ENCODE measurements around the gene RAB5IF. TPM values are rescaled to one million over a fixed set of nuclear protein-coding genes. Genes with fewer than 3 reads are reported as not detected.
"Not testable (repeated sequence)": the region's sequence is repeated elsewhere in the genome, so short reads cannot be mapped to it uniquely, and the experiment has no call there.

Gene RAB5IF
- total and polyA plus RNA-seq, 4 donors: 46.7 to 75.7 (median 69.1) TPM

DNA sequence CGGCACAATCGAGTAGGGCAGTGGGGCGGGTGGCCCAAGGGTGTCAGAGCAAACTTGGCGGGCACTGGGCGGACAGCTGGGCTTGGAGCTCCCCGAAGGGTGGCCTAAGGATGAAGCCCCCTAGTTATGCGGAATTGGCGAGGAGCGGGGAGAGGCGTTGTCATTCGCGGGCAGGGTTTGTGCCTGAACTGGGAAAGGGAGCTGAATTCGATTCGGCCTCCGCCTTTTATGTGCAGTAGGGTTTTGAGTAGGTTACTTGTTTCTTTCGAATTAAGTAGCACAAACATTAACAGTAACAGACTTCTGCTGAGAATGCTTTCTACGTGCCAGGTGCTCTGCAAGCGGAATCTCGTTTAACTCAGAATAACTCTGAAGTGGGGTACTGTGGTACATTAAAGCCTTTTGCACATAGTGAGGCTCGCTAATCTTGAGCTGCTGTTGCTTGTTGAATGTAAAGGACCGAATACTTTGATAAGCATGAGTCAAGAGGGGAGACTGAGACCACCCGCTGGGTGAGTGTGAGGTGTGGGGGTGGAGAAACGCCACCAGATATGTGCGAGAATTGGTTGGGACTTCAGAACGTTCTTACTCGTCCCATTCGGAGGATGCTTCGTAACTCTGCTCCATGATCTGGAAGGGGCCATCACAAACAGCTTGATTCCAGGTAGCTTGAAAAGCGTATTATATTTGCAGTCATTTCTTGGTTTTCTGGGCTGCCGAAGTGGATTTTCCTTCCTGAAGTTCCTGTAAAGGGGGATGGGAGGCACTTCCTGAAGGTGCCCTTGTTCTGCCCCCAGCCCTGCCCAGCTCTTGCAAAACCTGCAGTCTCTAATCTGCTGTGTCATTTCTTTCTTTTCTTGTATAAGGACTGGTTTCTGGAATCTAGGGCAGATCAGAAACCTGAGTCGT, 833 bp downstream of the RAB5IF start:
- Histone ChIP-seq H3K36me3 (ENCODE audit: control insufficient read depth, insufficient read depth, low read length) (peaks cover 38% of the 10 kb centered on the region), H3K27me3 (ENCODE audit: control insufficient read depth, insufficient read depth, low read length) (no peaks in the 10 kb centered on the region), H3K9me3 (ENCODE audit: control insufficient read depth, insufficient read depth, low read length) (no peaks in the 10 kb centered on the region), H3K4me1 (ENCODE audit: control insufficient read depth, insufficient read depth, low read length) (peaks cover 22% of the 10 kb centered on the region), H3K27ac (ENCODE audit: low read depth, low read length) (peak overlapping the region; percentile 40), H3K4me3 (ENCODE audit: low read depth, low read length) (peak overlapping the region; percentile 88)
- WGBS (ENCODE audit: insufficient coverage): 4% methylated on average over 23 of the region's 31 CpGs
- DNase-seq (ENCODE audit: low read depth in 4 of 6, low spot score in 6 of 6): no peak

DNA sequence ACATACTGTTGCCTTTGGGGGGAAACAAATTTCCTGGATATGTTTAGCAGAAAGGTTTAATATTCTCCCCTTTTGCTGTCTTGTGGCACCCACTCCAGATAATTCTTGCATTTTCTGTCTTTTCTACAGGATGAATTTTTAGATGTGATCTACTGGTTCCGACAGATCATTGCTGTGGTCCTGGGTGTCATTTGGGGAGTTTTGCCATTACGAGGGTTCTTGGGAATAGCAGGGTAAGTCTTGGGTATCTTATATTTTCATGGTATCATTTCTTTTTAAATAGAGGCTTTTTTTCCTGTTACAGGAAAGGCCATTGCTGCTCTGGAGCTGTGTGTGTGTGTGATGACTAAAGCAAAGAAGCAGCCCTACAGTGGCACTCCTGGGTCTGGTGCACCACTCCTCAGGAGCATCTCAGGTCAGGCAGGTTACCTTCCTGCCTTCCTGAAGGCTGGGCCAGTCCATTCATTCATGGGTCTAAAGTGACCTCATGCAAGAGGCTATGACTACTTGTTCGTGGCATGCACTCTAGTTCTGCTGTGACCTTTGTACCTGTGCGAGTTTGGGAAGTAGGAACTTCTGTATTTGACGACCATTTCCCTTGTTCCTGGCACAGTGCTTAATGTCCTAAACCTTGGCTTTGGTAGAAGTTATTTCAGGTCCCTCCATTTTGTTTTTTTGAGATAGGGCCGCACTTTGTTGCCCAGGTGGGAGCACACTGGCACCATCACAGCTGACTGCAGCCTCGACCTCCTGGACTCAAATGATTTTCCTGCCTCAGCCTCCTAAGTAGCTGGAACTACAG, 2.2 kb downstream of the RAB5IF start:
- Histone ChIP-seq H3K27ac (ENCODE audit: low read depth, low read length) (no peak overlapping the region), H3K9me3 (ENCODE audit: control insufficient read depth, insufficient read depth, low read length) (no peaks in the 10 kb centered on the region), H3K27me3 (ENCODE audit: control insufficient read depth, insufficient read depth, low read length) (no peaks in the 10 kb centered on the region), H3K36me3 (ENCODE audit: control insufficient read depth, insufficient read depth, low read length) (peaks cover 50% of the 10 kb centered on the region), H3K4me1 (ENCODE audit: control insufficient read depth, insufficient read depth, low read length) (peaks cover 22% of the 10 kb centered on the region), H3K4me3 (ENCODE audit: low read depth, low read length) (no peak overlapping the region)
- no peak for DNase-seq (ENCODE audit: low read depth in 4 of 6, low spot score in 6 of 6)
- WGBS (ENCODE audit: insufficient coverage): 100% methylated on average over 5 of the region's 7 CpGs

DNA sequence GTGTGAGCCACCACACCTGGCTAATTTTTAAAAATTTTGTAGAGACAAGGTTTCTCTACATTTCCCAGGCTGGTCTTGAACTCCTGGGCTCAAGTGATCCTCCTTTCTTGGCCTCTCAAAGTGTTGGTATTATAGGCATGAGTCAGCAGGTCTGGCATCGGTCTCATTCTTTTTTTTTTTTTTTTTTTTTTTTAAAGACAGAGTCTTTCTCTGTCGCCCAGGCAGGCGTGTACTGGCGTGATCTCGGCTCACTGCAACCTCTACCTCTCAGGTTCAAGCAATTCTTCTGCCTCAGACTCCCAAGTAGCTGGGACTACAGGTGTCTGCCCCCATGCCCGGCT, 2.8 kb downstream of the RAB5IF start:
- WGBS (ENCODE audit: insufficient coverage): 100% methylated on average over 3 of the region's 6 CpGs
- peaks cover 55% of the 10 kb centered on the region for H3K36me3 ChIP-seq (ENCODE audit: control insufficient read depth, insufficient read depth, low read length)

GRCh38 chr20:36611625-36612024, 6.0 kb downstream of the RAB5IF start:
- WGBS (ENCODE audit: insufficient coverage): 100% methylated on average over 2 of the region's 5 CpGs
- no peaks in the 10 kb centered on the region for H3K9me3 ChIP-seq (ENCODE audit: control insufficient read depth, insufficient read depth, low read length)

More for the DNA sequence above, 2.8 kb downstream of the RAB5IF start:
- H3K27ac ChIP-seq (ENCODE audit: low read depth, low read length); H3K9me3 ChIP-seq (ENCODE audit: control insufficient read depth, insufficient read depth, low read length); H3K4me3 ChIP-seq (ENCODE audit: low read depth, low read length); H3K27me3 ChIP-seq (ENCODE audit: control insufficient read depth, insufficient read depth, low read length); DNase-seq (ENCODE audit: low read depth in 4 of 6, low spot score in 6 of 6): not testable (repeated sequence)
- peaks cover 22% of the 10 kb centered on the region for H3K4me1 ChIP-seq (ENCODE audit: control insufficient read depth, insufficient read depth, low read length)

DNA sequence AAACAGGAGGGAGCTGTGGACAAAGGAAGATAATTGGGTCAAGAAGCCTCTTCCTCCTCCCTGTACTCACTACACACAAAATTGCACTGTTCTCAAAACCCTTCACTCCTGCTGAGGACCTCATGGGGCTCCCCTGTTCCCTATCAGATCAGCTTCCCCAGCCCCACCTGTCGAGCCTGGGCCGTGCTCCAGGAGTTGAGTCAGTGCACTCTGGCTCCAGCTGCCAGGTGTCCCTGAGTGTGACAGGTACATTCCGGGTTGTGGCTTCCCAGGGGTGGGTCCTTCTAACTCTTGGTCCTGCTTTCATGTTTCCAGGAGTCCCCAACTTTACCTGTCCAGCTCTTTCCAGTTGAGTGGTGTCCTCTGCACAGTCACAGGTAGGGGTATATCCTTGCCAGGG, 8.4 kb downstream of the RAB5IF start:
- Histone ChIP-seq H3K27me3 (ENCODE audit: control insufficient read depth, insufficient read depth, low read length) (no peaks in the 10 kb centered on the region), H3K4me3 (ENCODE audit: low read depth, low read length) (no peak overlapping the region), H3K27ac (ENCODE audit: low read depth, low read length) (no peak overlapping the region), H3K4me1 (ENCODE audit: control insufficient read depth, insufficient read depth, low read length) (no peaks in the 10 kb centered on the region), H3K36me3 (ENCODE audit: control insufficient read depth, insufficient read depth, low read length) (peaks cover 62% of the 10 kb centered on the region), H3K9me3 (ENCODE audit: control insufficient read depth, insufficient read depth, low read length) (no peaks in the 10 kb centered on the region)
- no peak for DNase-seq (ENCODE audit: low read depth in 4 of 6, low spot score in 6 of 6)
- 91% methylated on average over 3 of the region's 3 CpGs for WGBS (ENCODE audit: insufficient coverage)

More at GRCh38 chr20:36611625-36612024, 6.0 kb downstream of the RAB5IF start:
- H3K27ac ChIP-seq (ENCODE audit: low read depth, low read length): no peak overlapping the region
- no peak for DNase-seq (ENCODE audit: low read depth in 4 of 6, low spot score in 6 of 6)
- H3K36me3 ChIP-seq (ENCODE audit: control insufficient read depth, insufficient read depth, low read length): peaks cover 76% of the 10 kb centered on the region
- no peak overlapping the region for H3K4me3 ChIP-seq (ENCODE audit: low read depth, low read length)
- H3K27me3 ChIP-seq (ENCODE audit: control insufficient read depth, insufficient read depth, low read length): no peaks in the 10 kb centered on the region
- peaks cover 8% of the 10 kb centered on the region for H3K4me1 ChIP-seq (ENCODE audit: control insufficient read depth, insufficient read depth, low read length)

- Histone ChIP-seq H3K27me3 (ENCODE audit: control insufficient read depth, insufficient read depth, low read length) (no peaks in the 10 kb centered on the region), H3K4me1 (ENCODE audit: control insufficient read depth, insufficient read depth, low read length) (no peaks in the 10 kb centered on the region), H3K27ac (ENCODE audit: low read depth, low read length) (no peak overlapping the region), H3K36me3 (ENCODE audit: control insufficient read depth, insufficient read depth, low read length) (peaks cover 52% of the 10 kb centered on the region), H3K9me3 (ENCODE audit: control insufficient read depth, insufficient read depth, low read length) (no peaks in the 10 kb centered on the region), H3K4me3 (ENCODE audit: low read depth, low read length) (no peak overlapping the region)
- DNase-seq (ENCODE audit: low read depth in 4 of 6, low spot score in 6 of 6): no peak
- WGBS (ENCODE audit: insufficient coverage): 86% methylated on average over 8 of the region's 14 CpGs
These were observed 9.4 kb downstream of the RAB5IF start for GRCh38 chr20:36614781-36615557.

DNA sequence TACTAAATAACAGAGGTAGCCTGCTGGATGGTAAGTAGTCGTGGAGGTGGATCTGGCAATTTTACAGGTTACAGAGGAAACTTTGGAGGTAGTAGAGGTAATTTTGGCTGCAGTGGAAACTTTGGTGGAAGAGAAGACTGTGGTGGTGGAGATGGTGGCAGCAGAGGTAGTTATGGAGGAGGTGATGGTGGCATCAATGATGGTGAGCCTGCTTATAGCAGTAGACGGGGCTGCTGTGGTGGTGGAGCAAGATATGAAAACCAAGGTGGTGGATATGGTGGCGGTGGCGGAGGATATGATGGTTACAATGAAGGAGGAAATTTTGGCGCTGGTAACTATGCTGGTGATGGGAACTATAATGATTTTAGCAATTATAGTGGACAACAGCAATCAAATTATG, 15.3 kb downstream of the RAB5IF start:
- Histone ChIP-seq H3K36me3 (ENCODE audit: control insufficient read depth, insufficient read depth, low read length) (no peaks in the 10 kb centered on the region), H3K27ac (ENCODE audit: low read depth, low read length) (no peak overlapping the region), H3K4me1 (ENCODE audit: control insufficient read depth, insufficient read depth, low read length) (peaks cover 3% of the 10 kb centered on the region), H3K27me3 (ENCODE audit: control insufficient read depth, insufficient read depth, low read length) (no peaks in the 10 kb centered on the region), H3K4me3 (ENCODE audit: low read depth, low read length) (no peak overlapping the region), H3K9me3 (ENCODE audit: control insufficient read depth, insufficient read depth, low read length) (no peaks in the 10 kb centered on the region)
- WGBS (ENCODE audit: insufficient coverage): 95% methylated on average over 5 of the region's 5 CpGs
- no peak for DNase-seq (ENCODE audit: low read depth in 4 of 6, low spot score in 6 of 6)

DNA sequence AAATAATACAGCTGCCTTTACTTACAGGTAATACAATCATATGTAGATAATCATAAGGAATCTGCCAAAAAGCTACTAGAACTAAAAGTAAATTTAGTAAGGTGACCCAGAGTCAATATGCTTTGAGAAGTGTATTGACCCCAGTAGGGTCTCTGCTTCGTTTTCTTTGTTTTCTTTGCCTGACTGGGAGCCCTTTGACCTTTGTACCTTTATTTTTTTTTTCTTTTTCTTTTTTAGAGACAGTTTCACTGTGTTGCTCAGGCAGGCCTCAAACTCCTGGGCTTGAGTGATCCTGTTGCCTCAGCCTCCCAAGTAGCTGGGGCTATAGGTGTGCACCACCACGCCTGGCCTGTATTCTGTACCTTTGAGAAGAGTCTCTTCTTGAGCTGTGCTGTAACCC, 17.9 kb downstream of the RAB5IF start:
- 100% methylated on average over 1 of the region's 2 CpGs for WGBS (ENCODE audit: insufficient coverage)
- H3K4me3 ChIP-seq (ENCODE audit: low read depth, low read length): no peak overlapping the region
- no peak overlapping the region for H3K27ac ChIP-seq (ENCODE audit: low read depth, low read length)
- no peaks in the 10 kb centered on the region for H3K36me3 ChIP-seq (ENCODE audit: control insufficient read depth, insufficient read depth, low read length)
- no peaks in the 10 kb centered on the region for H3K9me3 ChIP-seq (ENCODE audit: control insufficient read depth, insufficient read depth, low read length)
- DNase-seq (ENCODE audit: low read depth in 4 of 6, low spot score in 6 of 6): no peak
- no peaks in the 10 kb centered on the region for H3K27me3 ChIP-seq (ENCODE audit: control insufficient read depth, insufficient read depth, low read length)
- peaks cover 3% of the 10 kb centered on the region for H3K4me1 ChIP-seq (ENCODE audit: control insufficient read depth, insufficient read depth, low read length)
